Tibial artery (tissue), 4 donors: ENCODE measurements around the gene SYNGR3.

Experiments
- DNase-seq, 2 donors: peaks; one replicate each; pipeline ENCODE4 v3.0.0-alpha.2; 2019
- H3K27ac ChIP-seq, 2 donors: fragments of 200-600 bp; sonication (generic) in 1 of 2; 1 replicate in 1 of 2; 2 replicates in 1 of 2; pipeline ENCODE4 v1.5.1; 2018 to 2019; ENCODE audit warnings: mild to moderate bottlenecking in 1 of 2
- H3K27me3 ChIP-seq, 2 donors: fragments of 200-600 bp; sonication (generic) in 1 of 2; one replicate each; pipeline versions ENCODE4 v1.5.1 to v1.6.0; 2016 to 2019
- H3K36me3 ChIP-seq, 3 donors: fragments of 200-600 bp; sonication (generic) in 2 of 3; one replicate each; pipeline ENCODE4 v1.5.1; 2016 to 2019; ENCODE audit warnings: mild to moderate bottlenecking in 2 of 3
- H3K4me1 ChIP-seq, 4 donors: fragments of 200-600 bp; sonication (generic) in 2 of 4; 1 replicate in 3 of 4; 2 replicates in 1 of 4; pipeline ENCODE4 v1.5.1; 2016 to 2019
- H3K4me3 ChIP-seq, 2 donors: fragments of 200-600 bp; sonication (generic) in 1 of 2; 1 replicate in 1 of 2; 2 replicates in 1 of 2; pipeline ENCODE4 v1.5.1; 2018 to 2019; ENCODE audit warnings: mild to moderate bottlenecking in 2 of 2
- H3K9me3 ChIP-seq, 3 donors: fragments of 200-600 bp; sonication (generic) in 1 of 3; one replicate each; pipeline ENCODE4 v1.5.1; 2016 to 2019
- CTCF ChIP-seq, 2 experiments: fragments of 200-600 bp in 1 of 2; fragments of 450-650 bp in 1 of 2; IDR thresholded peaks; one replicate each; pipeline ENCODE4 v1.5.1; 2017 to 2019; ENCODE audit warnings: antibody characterized with exemption in 2 of 2, mild to moderate bottlenecking in 1 of 2, moderate library complexity in 1 of 2
- intact Hi-C: fragments of 100-400 bp; cut with DNase I; formaldehyde crosslinking; loops from one replicate; pipeline ENCODE4 v1.15.0; 2023; ENCODE audit warnings: low total_unique reads

SYNGR3 gene

GRCh38 chr16:2028620-2029220, 39.0 kb downstream of the SYNGR3 start:
- DNase-seq = no peak
- no peaks in the 10 kb centered on the region for H3K9me3 ChIP-seq
- no peak for TF ChIP-seq CTCF (IDR thresholded peaks at IDR 0.05)
- H3K36me3 ChIP-seq = peaks cover 0 to 13% (median 0%) of the 10 kb centered on the region in 3 donors
- H3K4me1 ChIP-seq = peaks cover 0 to 82% (median 57%) of the 10 kb centered on the region in 4 donors
- peak overlapping the region in 1 of 2 donors; percentile 98 for H3K27ac ChIP-seq
- H3K27me3 ChIP-seq = no peaks in the 10 kb centered on the region
- intact Hi-C loops = no loop called here
- H3K4me3 ChIP-seq = peak overlapping the region; percentile 62 to 72

GRCh38 chr16:2029350-2029749, 39.6 kb downstream of the SYNGR3 start:
- Histone ChIP-seq H3K9me3 (no peaks in the 10 kb centered on the region), H3K4me3 (peak overlapping the region in 1 of 2 donors; percentile 62), H3K36me3 (peaks cover 0 to 13% (median 0%) of the 10 kb centered on the region in 3 donors), H3K27ac (peak overlapping the region in 1 of 2 donors; percentile 98), H3K4me1 (peaks cover 0 to 85% (median 59%) of the 10 kb centered on the region in 4 donors), H3K27me3 (no peaks in the 10 kb centered on the region)
- TF ChIP-seq CTCF (IDR thresholded peaks at IDR 0.05) = no peak
- DNase-seq = no peak
- intact Hi-C loops = no loop called here

GRCh38 chr16:2030036-2030435, 40.3 kb downstream of the SYNGR3 start:
- no peak for DNase-seq
- no peak overlapping the region for H3K4me3 ChIP-seq
- no peaks in the 10 kb centered on the region for H3K27me3 ChIP-seq
- intact Hi-C loops = no loop called here
- H3K9me3 ChIP-seq = no peaks in the 10 kb centered on the region
- TF ChIP-seq CTCF (IDR thresholded peaks at IDR 0.05) = no peak
- peaks cover 3 to 91% (median 64%) of the 10 kb centered on the region in 4 donors for H3K4me1 ChIP-seq
- H3K27ac ChIP-seq = peak overlapping the region; percentile 26 to 98
- peaks cover 0 to 13% (median 0%) of the 10 kb centered on the region in 3 donors for H3K36me3 ChIP-seq

GRCh38 chr16:2031081-2031577, 41.4 kb downstream of the SYNGR3 start:
- H3K4me1 ChIP-seq = peaks cover 6 to 91% (median 70%) of the 10 kb centered on the region in 4 donors
- H3K36me3 ChIP-seq = peaks cover 0 to 14% (median 0%) of the 10 kb centered on the region in 3 donors

GRCh38 chr16:2032285-2033056, 42.7 kb downstream of the SYNGR3 start:
- TF ChIP-seq CTCF (IDR thresholded peaks at IDR 0.05) = no peak
- Histone ChIP-seq H3K9me3 (no peaks in the 10 kb centered on the region), H3K4me3 (peak overlapping the region; percentile 42 to 47), H3K36me3 (peaks cover 0 to 25% (median 3%) of the 10 kb centered on the region in 3 donors), H3K27ac (peak overlapping the region; percentile 96 to 98), H3K4me1 (peaks cover 6 to 94% (median 75%) of the 10 kb centered on the region in 4 donors), H3K27me3 (no peaks in the 10 kb centered on the region)
- DNase-seq = no peak
- intact Hi-C loops = no loop called here

More at GRCh38 chr16:2031081-2031577, 41.4 kb downstream of the SYNGR3 start:
- no peaks in the 10 kb centered on the region for H3K9me3 ChIP-seq
- H3K4me3 ChIP-seq = no peak overlapping the region
- intact Hi-C loops = no loop called here
- peak overlapping the region; percentile 45 to 98 for H3K27ac ChIP-seq
- TF ChIP-seq CTCF (IDR thresholded peaks at IDR 0.05) = no peak
- no peak for DNase-seq
- H3K27me3 ChIP-seq = no peaks in the 10 kb centered on the region
